ENCODE measurements around the gene SOS1. TPM values are rescaled to one million over a fixed set of nuclear protein-coding genes. Genes with fewer than 3 reads are reported as not detected.

Gene SOS1
- total and polyA plus RNA-seq, 3 donors from 2014 or later, result 27.0 to 48.7 (median 40.6) TPM

DNA sequence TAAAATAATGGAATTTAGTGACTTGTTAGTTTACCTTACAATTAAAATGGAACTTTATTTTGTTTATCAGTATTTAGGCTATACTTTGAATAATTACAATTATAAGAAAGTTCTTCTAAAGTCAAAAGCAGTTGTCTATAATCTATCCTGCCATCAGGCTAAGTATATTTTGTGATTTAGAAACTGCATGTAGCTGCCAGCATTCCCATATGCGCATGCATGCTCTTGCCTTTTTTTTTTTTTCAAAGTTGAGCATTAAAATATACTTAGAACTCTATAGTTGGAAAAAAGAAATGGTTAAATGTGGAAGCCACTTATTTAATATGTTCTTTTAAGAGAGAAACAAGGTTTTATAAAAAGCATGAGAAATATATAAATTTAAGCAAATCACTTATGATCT is 132.1 kb downstream of the SOS1 start:
- Histone ChIP-seq H3K4me1 (no peaks in the 10 kb centered on the region), H3K27me3 (no peaks in the 10 kb centered on the region), H3K27ac (no peak overlapping the region), H3K36me3 (ENCODE audit: low read depth, missing control alignments) (no peaks in the 10 kb centered on the region), H3K4me3 (no peak overlapping the region), H3K9me3 (no peaks in the 10 kb centered on the region)
- intact Hi-C loops (cut with DNase I; ENCODE audit: low total_unique reads), result no loop called here
- TF ChIP-seq, protein P1, sequence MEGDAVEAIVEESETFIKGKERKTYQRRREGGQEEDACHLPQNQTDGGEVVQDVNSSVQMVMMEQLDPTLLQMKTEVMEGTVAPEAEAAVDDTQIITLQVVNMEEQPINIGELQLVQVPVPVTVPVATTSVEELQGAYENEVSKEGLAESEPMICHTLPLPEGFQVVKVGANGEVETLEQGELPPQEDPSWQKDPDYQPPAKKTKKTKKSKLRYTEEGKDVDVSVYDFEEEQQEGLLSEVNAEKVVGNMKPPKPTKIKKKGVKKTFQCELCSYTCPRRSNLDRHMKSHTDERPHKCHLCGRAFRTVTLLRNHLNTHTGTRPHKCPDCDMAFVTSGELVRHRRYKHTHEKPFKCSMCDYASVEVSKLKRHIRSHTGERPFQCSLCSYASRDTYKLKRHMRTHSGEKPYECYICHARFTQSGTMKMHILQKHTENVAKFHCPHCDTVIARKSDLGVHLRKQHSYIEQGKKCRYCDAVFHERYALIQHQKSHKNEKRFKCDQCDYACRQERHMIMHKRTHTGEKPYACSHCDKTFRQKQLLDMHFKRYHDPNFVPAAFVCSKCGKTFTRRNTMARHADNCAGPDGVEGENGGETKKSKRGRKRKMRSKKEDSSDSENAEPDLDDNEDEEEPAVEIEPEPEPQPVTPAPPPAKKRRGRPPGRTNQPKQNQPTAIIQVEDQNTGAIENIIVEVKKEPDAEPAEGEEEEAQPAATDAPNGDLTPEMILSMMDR (IDR thresholded peaks at IDR 0.05), result no peak
- TF ChIP-seq POLR2A (IDR thresholded peaks at IDR 0.05), result no peak
- WGBS, 2 donors, result 95 to 100% methylated on average over 1 of the region's 1 CpG
- no peak for DNase-seq

GRCh38 chr2:38982498-38982897 is 138.4 kb downstream of the SOS1 start:
- no peaks in the 10 kb centered on the region for H3K4me1 ChIP-seq
- no peaks in the 10 kb centered on the region for H3K9me3 ChIP-seq
- no peaks in the 10 kb centered on the region for H3K36me3 ChIP-seq (ENCODE audit: low read depth, missing control alignments)
- WGBS, 2 donors, result 88 to 100% methylated on average over 1 of the region's 1 CpG
- H3K27ac ChIP-seq, result no peak overlapping the region
- H3K4me3 ChIP-seq, result no peak overlapping the region
- TF ChIP-seq, protein P1 (IDR thresholded peaks at IDR 0.05), result no peak
- no peak for TF ChIP-seq POLR2A (IDR thresholded peaks at IDR 0.05)
- intact Hi-C loops (cut with DNase I; ENCODE audit: low total_unique reads), result no loop called here
- no peak for DNase-seq
- no peaks in the 10 kb centered on the region for H3K27me3 ChIP-seq

DNA sequence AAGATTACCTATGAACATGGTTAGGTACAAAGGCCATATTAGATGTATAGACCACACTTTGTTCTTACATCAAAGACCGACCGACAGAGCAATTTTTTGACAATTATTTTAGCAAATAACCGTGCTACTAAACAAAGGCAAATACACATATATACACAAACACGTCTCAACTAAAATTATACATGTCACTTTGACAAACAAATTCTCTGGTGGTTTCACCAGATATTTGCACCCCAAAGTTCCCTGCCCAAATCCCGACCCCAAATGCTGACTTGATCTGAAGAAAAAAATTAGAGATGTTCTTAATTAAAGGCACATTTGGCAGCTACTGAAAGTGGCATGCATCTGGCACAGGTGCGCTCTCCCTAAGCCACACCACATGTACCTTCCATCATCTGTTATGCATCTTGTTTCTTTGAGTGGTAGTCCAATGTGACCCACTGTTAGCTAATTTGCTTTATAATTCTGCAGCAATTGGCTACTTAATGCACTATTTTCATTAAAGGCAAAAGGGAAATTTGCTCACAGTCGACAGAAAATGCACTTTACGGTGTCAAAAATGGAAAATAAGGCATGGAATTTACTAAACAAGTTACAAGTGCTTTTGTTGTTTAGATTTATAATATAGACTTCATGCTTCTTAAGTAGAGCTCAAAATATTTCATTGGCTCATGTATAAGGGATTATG is 139.0 kb downstream of the SOS1 start:
- Histone ChIP-seq H3K9me3 (no peaks in the 10 kb centered on the region), H3K36me3 (ENCODE audit: low read depth, missing control alignments) (no peaks in the 10 kb centered on the region), H3K4me3 (no peak overlapping the region), H3K27ac (no peak overlapping the region), H3K4me1 (no peaks in the 10 kb centered on the region), H3K27me3 (no peaks in the 10 kb centered on the region)
- TF ChIP-seq, protein P1 (IDR thresholded peaks at IDR 0.05), result no peak
- no peak for TF ChIP-seq POLR2A (IDR thresholded peaks at IDR 0.05)
- intact Hi-C loops (cut with DNase I; ENCODE audit: low total_unique reads), result no loop called here
- no peak for DNase-seq
- WGBS, 2 donors, result 95 to 96% methylated on average over 8 of the region's 8 CpGs

DNA sequence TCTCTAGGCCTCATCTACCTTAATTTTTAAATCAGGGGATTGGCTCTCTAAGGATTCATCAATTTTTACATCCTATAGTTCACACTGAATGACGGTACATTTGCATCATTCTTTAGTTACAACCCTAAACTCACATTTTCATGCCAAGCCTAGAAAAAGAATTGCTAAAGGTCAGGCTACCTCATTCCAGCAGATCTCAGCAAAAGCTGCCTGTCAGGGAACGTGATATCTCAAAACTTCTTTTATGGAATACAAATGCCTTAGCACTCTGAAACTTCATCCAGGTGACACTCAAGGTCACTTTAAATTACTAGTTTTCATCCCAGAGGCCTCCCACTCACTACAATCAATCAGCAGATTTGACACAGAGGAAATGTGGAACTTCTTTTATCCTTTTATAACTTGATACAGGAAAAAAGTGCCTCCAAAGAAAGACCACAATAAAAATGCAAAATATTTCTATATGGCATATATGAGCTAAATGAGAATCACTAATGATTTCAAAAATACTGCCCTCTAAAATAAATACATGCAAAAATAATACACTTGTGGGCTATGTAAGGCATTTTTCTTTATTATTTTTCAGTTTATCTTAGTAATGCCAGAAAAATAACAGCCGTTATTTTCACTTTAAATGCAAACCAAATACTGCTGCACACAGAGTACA is 139.7 kb downstream of the SOS1 start:
- H3K4me1 ChIP-seq, result no peaks in the 10 kb centered on the region
- no peak for DNase-seq
- WGBS, 2 donors, result 65 to 81% methylated on average over 3 of the region's 3 CpGs
- TF ChIP-seq, protein P1 (IDR thresholded peaks at IDR 0.05), result no peak
- no peak for TF ChIP-seq POLR2A (IDR thresholded peaks at IDR 0.05)
- H3K9me3 ChIP-seq, result no peaks in the 10 kb centered on the region
- H3K4me3 ChIP-seq, result no peak overlapping the region
- H3K27ac ChIP-seq, result no peak overlapping the region
- intact Hi-C loops (cut with DNase I; ENCODE audit: low total_unique reads), result no loop called here
- H3K36me3 ChIP-seq (ENCODE audit: low read depth, missing control alignments), result no peaks in the 10 kb centered on the region
- no peaks in the 10 kb centered on the region for H3K27me3 ChIP-seq
